CD4-positive, alpha-beta T cell (primary cell): ENCODE data around the gene HPCAL1. TPM values are rescaled to one million over a fixed set of nuclear protein-coding genes. Genes with fewer than 3 reads are reported as not detected.
"Not testable (repeated sequence)": the region's sequence is repeated elsewhere in the genome, so short reads cannot be mapped to it uniquely, and the experiment has no call there.

Source experiments
- ATAC-seq: fragments of 200-7000 bp; cut with Tn5 transposase; one replicate; pipeline ENCODE4 v1.10.0; 2022; ENCODE audit warnings: mild to moderate bottlenecking; ENCODE audit not compliant: poor library complexity
- CTCF ChIA-PET: fragments of 350-600 bp; sonication (Branson Sonifier 250); formaldehyde crosslinking; loops from one replicate; lab custom pipeline; 2021; ENCODE audit warnings: antibody characterized with exemption, inconsistent platforms; lab: Charles Lee
- POLR2A ChIA-PET: fragments of 350-600 bp; sonication (Branson Sonifier 250); formaldehyde crosslinking; loops from one replicate; lab custom pipeline; 2021; ENCODE audit warnings: antibody characterized with exemption, inconsistent platforms; lab: Charles Lee
- DNase-seq, 14 experiments: peaks; one replicate each; pipeline ENCODE4 v3.0.0-alpha.2; 2013 to 2020; ENCODE audit warnings: mixed read lengths in 2 of 14
- H3K27ac ChIP-seq, 2 donors: one replicate each; pipeline versions ENCODE4 v1.5.1 to v1.7.0; 2013; ENCODE audit warnings: low read length in 2 of 2, low read depth in 1 of 2, mild to moderate bottlenecking in 1 of 2
- H3K27me3 ChIP-seq, 2 experiments: 1 replicate in 1 of 2; 2 replicates in 1 of 2; pipeline versions ENCODE4 v1.6.1 to v1.7.0; 2013; ENCODE audit warnings: low read length in 2 of 2, control low read depth in 1 of 2, mild to moderate bottlenecking in 1 of 2, moderate library complexity in 1 of 2; ENCODE audit not compliant: insufficient read depth in 2 of 2, control insufficient read depth in 1 of 2
- H3K36me3 ChIP-seq: one replicate; pipeline ENCODE4 v1.6.1; 2013; ENCODE audit warnings: low read length, control low read depth; ENCODE audit not compliant: insufficient read depth
- H3K4me1 ChIP-seq: one replicate; pipeline ENCODE4 v1.6.1; 2013; ENCODE audit warnings: low read length, control low read depth; ENCODE audit not compliant: insufficient read depth
- H3K4me3 ChIP-seq: one replicate; pipeline ENCODE4 v1.5.1; 2013; ENCODE audit warnings: mild to moderate bottlenecking, low read length, moderate library complexity
- H3K9me3 ChIP-seq, 2 experiments: 1 replicate in 1 of 2; 2 replicates in 1 of 2; pipeline versions ENCODE4 v1.6.1 to v1.7.0; 2013; ENCODE audit warnings: low read length in 2 of 2, mild to moderate bottlenecking in 2 of 2, control low read depth in 1 of 2, moderate library complexity in 1 of 2; ENCODE audit not compliant: control insufficient read depth in 1 of 2, insufficient read depth in 1 of 2
- H3K27ac Mint-ChIP-seq: one replicate; pipeline ENCODE4 v1.8.0; 2020; ENCODE audit warnings: mixed read lengths
- H3K27me3 Mint-ChIP-seq: one replicate; pipeline ENCODE4 v1.8.0; 2021; ENCODE audit warnings: mixed read lengths
- H3K36me3 Mint-ChIP-seq: one replicate; pipeline ENCODE4 v1.8.0; 2021; ENCODE audit warnings: low read depth, mixed read lengths
- H3K4me1 Mint-ChIP-seq: one replicate; pipeline ENCODE4 v1.8.0; 2021; ENCODE audit warnings: low read depth, mixed read lengths
- H3K4me3 Mint-ChIP-seq: one replicate; pipeline ENCODE4 v1.8.0; 2020; ENCODE audit warnings: mild to moderate bottlenecking, mixed read lengths
- H3K9me3 Mint-ChIP-seq: one replicate; pipeline ENCODE4 v1.8.0; 2020; ENCODE audit warnings: mixed read lengths
- intact Hi-C, 2 experiments: fragments of 100-400 bp; cut with DNase I in 1 of 2; cut with micrococcal nuclease in 1 of 2; formaldehyde crosslinking; loops; one replicate each; pipeline versions ENCODE4 v1.15.1 to v1.9.0; 2023 to 2025; cut with DNase I, micrococcal nuclease
- total RNA-seq, 174 experiments: library from RNA in 2 of 174; stranded (reverse) in 2 of 174; gene quantifications; one replicate each; pipeline ENCODE4 v1.2.3 and lab custom pipeline; 2021 to 2026
- TF ChIP-seq, protein P1 (sequence below): fragments of 200-600 bp; IDR thresholded peaks from one replicate; pipeline ENCODE4 v1.8.0; 2022; ENCODE audit warnings: antibody characterized with exemption, mild to moderate bottlenecking

HPCAL1 gene
- total RNA-seq, 2 experiments from 2014 or later: 24.9 to 27.9 TPM

- no peak overlapping the region for H3K4me3 ChIP-seq
- no peaks in the 10 kb centered on the region for H3K9me3 Mint-ChIP-seq
- no peak overlapping the region for H3K4me3 Mint-ChIP-seq
- no peaks in the 10 kb centered on the region for H3K27me3 Mint-ChIP-seq
- H3K27me3 ChIP-seq: no peaks in the 10 kb centered on the region
- ChIA-PET POLR2A (interaction anchor here (1.0 to 1.9 kb wide), 6 partner anchors 9 to 173 kb away, joined by 3 to 11 read pairs (median 4); no protein-coding TSS in a partner anchor), CTCF (interaction anchor here (1.3 to 2.0 kb wide), 2 partner anchors 112 to 173 kb away, joined by 3 to 10 read pairs; no protein-coding TSS in a partner anchor)
- no peaks in the 10 kb centered on the region for H3K36me3 ChIP-seq
- H3K4me1 ChIP-seq: peaks cover 35% of the 10 kb centered on the region
- TF ChIP-seq, protein P1, sequence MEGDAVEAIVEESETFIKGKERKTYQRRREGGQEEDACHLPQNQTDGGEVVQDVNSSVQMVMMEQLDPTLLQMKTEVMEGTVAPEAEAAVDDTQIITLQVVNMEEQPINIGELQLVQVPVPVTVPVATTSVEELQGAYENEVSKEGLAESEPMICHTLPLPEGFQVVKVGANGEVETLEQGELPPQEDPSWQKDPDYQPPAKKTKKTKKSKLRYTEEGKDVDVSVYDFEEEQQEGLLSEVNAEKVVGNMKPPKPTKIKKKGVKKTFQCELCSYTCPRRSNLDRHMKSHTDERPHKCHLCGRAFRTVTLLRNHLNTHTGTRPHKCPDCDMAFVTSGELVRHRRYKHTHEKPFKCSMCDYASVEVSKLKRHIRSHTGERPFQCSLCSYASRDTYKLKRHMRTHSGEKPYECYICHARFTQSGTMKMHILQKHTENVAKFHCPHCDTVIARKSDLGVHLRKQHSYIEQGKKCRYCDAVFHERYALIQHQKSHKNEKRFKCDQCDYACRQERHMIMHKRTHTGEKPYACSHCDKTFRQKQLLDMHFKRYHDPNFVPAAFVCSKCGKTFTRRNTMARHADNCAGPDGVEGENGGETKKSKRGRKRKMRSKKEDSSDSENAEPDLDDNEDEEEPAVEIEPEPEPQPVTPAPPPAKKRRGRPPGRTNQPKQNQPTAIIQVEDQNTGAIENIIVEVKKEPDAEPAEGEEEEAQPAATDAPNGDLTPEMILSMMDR: no peak
- peaks cover 4 to 8% of the 10 kb centered on the region in 2 experiments for H3K9me3 ChIP-seq
- H3K36me3 Mint-ChIP-seq: no peaks in the 10 kb centered on the region
- no peak for DNase-seq
- H3K27ac ChIP-seq: no peak overlapping the region
- peak overlapping the region; percentile 13 for H3K27ac Mint-ChIP-seq
- peaks cover 39% of the 10 kb centered on the region for H3K4me1 Mint-ChIP-seq
- intact Hi-C loops: no loop called here
- no peak for ATAC-seq
These were observed 5.4 kb upstream of the HPCAL1 start for GRCh38 chr2:10297191-10297830.

DNA sequence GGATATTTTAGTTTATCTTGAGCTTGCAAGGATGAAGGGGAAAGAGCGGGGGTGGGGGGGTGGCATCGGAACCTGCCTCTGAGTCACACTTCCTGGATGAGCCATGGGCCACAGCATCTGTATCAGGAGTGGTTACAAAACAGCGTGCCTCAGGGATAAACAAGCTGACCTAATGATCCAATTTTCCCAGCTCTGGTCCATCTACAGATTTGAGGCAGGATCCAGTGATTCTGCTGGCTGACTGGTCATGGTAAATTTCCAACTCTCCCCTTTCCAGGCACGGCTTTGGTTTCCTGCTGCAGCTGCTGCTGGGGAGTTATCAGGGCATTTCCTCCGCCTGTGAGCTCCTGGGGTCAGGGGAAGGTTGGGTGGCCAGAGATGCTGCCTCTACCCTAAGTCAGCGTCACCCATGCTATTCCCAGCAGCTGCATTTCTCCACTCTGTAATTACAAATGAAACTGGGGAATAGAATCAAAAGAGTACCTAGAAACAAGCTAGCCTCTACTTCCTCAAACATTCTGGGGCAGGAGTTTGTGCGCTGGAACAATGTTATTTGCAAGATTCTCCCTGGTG lies 4.7 kb upstream of the HPCAL1 start:
- Histone ChIP-seq H3K27me3 (no peaks in the 10 kb centered on the region), H3K4me3 (no peak overlapping the region), H3K4me1 (peaks cover 35% of the 10 kb centered on the region), H3K36me3 (no peaks in the 10 kb centered on the region), H3K9me3 (peaks cover 4 to 8% of the 10 kb centered on the region in 2 experiments), H3K27ac (no peak overlapping the region)
- peak overlapping the region; percentile 0 for H3K4me3 Mint-ChIP-seq
- no peaks in the 10 kb centered on the region for H3K27me3 Mint-ChIP-seq
- TF ChIP-seq, protein P1: no peak
- peak overlapping the region; percentile 13 for H3K27ac Mint-ChIP-seq
- H3K9me3 Mint-ChIP-seq: no peaks in the 10 kb centered on the region
- H3K36me3 Mint-ChIP-seq: peaks cover under 1% of the 10 kb centered on the region
- CTCF ChIA-PET: interaction anchor here (1.3 to 2.0 kb wide), 2 partner anchors 111 to 174 kb away, joined by 3 to 10 read pairs; no protein-coding TSS in a partner anchor
- intact Hi-C loops: loop anchor here in 1 of 2 experiments (2.0 kb wide), 1 partner anchor 173 kb away; no protein-coding TSS in a partner anchor
- H3K4me1 Mint-ChIP-seq: peaks cover 39% of the 10 kb centered on the region
- ATAC-seq (no peak), DNase-seq (peak in 12 of 14 experiments; percentile 43 to 83 (median 62))
- POLR2A ChIA-PET: interaction anchor here (1.0 to 1.9 kb wide), 6 partner anchors 9 to 174 kb away, joined by 3 to 11 read pairs (median 4); no protein-coding TSS in a partner anchor

- not testable (repeated sequence) for H3K4me3 ChIP-seq, H3K9me3 ChIP-seq, H3K27me3 ChIP-seq, H3K36me3 ChIP-seq, H3K9me3 Mint-ChIP-seq, H3K27ac ChIP-seq, H3K36me3 Mint-ChIP-seq, ATAC-seq, H3K27me3 Mint-ChIP-seq, DNase-seq
- POLR2A ChIA-PET: interaction anchor here (1.0 to 1.9 kb wide), 6 partner anchors 8 to 174 kb away, joined by 3 to 11 read pairs (median 4); no protein-coding TSS in a partner anchor
- Mint-ChIP-seq H3K27ac (peak overlapping the region; percentile 13), H3K4me1 (peaks cover 41% of the 10 kb centered on the region), H3K4me3 (peak overlapping the region; percentile 61)
- intact Hi-C loops: loop anchor here in 1 of 2 experiments (2.0 kb wide), 1 partner anchor 174 kb away; no protein-coding TSS in a partner anchor
- H3K4me1 ChIP-seq: peaks cover 35% of the 10 kb centered on the region
- CTCF ChIA-PET: interaction anchor here (1.3 to 2.0 kb wide), 2 partner anchors 110 to 174 kb away, joined by 3 to 10 read pairs; no protein-coding TSS in a partner anchor
These were observed 3.9 kb upstream of the HPCAL1 start for GRCh38 chr2:10298777-10299176.
